Skeletal muscle satellite cell (primary cell): ENCODE data around the gene VWA8.
"Not testable (repeated sequence)": the region's sequence is repeated elsewhere in the genome, so short reads cannot be mapped to it uniquely, and the experiment has no call there.

Experiments used
- H3K27me3 ChIP-seq: 2 replicates; pipeline ENCODE4 v1.7.0; 2013; ENCODE audit warnings: low read length; ENCODE audit not compliant: control insufficient read depth, insufficient read depth
- H3K36me3 ChIP-seq: 2 replicates; pipeline ENCODE4 v1.7.0; 2013; ENCODE audit warnings: mild to moderate bottlenecking, control low read depth, low read length; ENCODE audit not compliant: insufficient read depth
- H3K4me1 ChIP-seq: 2 replicates; pipeline ENCODE4 v1.7.0; 2013; ENCODE audit warnings: low read length; ENCODE audit not compliant: control insufficient read depth, insufficient read depth
- H3K4me2 ChIP-seq: 2 replicates; pipeline ENCODE4 v1.7.0; 2013; ENCODE audit warnings: mild to moderate bottlenecking, low read length
- H3K4me3 ChIP-seq: 2 replicates; pipeline ENCODE4 v1.7.0; 2013; ENCODE audit warnings: low read length
- H3K9ac ChIP-seq: 2 replicates; pipeline ENCODE4 v1.7.0; 2013; ENCODE audit warnings: mild to moderate bottlenecking, low read depth, low read length, moderate library complexity
- H3K9me3 ChIP-seq: replicated peaks from 2 replicates; pipeline ENCODE4 v1.7.0; 2013; ENCODE audit warnings: mild to moderate bottlenecking, control low read depth, low read length

The VWA8 gene

GRCh38 chr13:41941174-41941573 is 19.7 kb downstream of the VWA8 start:
- H3K27me3 ChIP-seq = no peaks in the 10 kb centered on the region
- no peaks in the 10 kb centered on the region for H3K9me3 ChIP-seq
- no peaks in the 10 kb centered on the region for H3K36me3 ChIP-seq
- no peak overlapping the region for H3K4me3 ChIP-seq
- peaks cover 6% of the 10 kb centered on the region for H3K4me1 ChIP-seq
- no peak overlapping the region for H3K4me2 ChIP-seq
- H3K9ac ChIP-seq = no peak overlapping the region

DNA sequence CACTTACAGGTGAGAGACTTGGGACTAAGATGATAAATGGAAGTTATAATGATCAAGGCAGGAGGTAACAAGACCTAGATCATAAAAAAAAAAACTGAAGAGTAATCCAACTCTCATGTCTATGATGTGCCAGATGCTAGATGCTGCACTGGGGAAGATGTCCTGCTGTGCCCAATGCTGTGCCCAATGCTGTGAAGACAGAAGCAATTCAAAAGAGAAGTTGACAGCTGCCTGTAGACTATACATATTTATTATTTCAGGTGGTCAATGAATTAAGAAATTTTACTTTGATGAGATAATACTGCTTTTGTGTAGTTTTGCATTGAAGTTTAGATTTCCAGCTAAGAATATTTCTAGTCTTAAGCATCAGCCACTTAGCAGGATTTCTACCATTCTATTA is 21.5 kb downstream of the VWA8 start:
- Histone ChIP-seq H3K4me1 (peaks cover 4% of the 10 kb centered on the region), H3K4me2 (no peak overlapping the region), H3K4me3 (no peak overlapping the region), H3K27me3 (no peaks in the 10 kb centered on the region), H3K36me3 (no peaks in the 10 kb centered on the region), H3K9me3 (no peaks in the 10 kb centered on the region), H3K9ac (no peak overlapping the region)

- no peaks in the 10 kb centered on the region for H3K27me3 ChIP-seq
- H3K9ac ChIP-seq = no peak overlapping the region
- H3K9me3 ChIP-seq = no peaks in the 10 kb centered on the region
- H3K4me3 ChIP-seq = no peak overlapping the region
- H3K4me1 ChIP-seq = no peaks in the 10 kb centered on the region
- H3K4me2 ChIP-seq = no peak overlapping the region
- H3K36me3 ChIP-seq = no peaks in the 10 kb centered on the region
These were observed 22.0 kb downstream of the VWA8 start for GRCh38 chr13:41938918-41939317.

DNA sequence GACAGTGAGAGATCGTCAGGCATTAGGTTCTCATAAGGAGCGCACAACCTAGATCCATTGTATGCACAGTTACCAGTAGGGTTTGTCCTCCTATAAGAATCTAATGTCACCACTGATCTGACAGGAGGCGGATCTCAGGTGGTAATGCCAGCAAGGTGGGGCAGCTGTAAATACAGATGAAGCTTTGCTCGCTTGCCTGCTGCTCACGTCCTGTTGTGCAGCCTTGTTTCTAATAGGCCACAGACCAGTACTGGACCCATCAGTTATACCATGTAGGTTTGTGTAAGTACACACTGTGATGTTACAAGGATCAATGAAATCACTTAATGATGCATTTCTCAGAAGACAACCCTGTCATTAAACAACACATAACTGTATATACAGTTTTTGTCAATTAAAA is 23.5 kb downstream of the VWA8 start:
- H3K9ac ChIP-seq = no peak overlapping the region
- H3K4me2 ChIP-seq = no peak overlapping the region
- no peaks in the 10 kb centered on the region for H3K4me1 ChIP-seq
- no peaks in the 10 kb centered on the region for H3K27me3 ChIP-seq
- no peak overlapping the region for H3K4me3 ChIP-seq
- H3K9me3 ChIP-seq = no peaks in the 10 kb centered on the region
- no peaks in the 10 kb centered on the region for H3K36me3 ChIP-seq

- Histone ChIP-seq H3K36me3 (no peaks in the 10 kb centered on the region), H3K27me3 (no peaks in the 10 kb centered on the region), H3K9ac (no peak overlapping the region), H3K9me3 (no peaks in the 10 kb centered on the region), H3K4me1 (peaks cover 8% of the 10 kb centered on the region), H3K4me2 (no peak overlapping the region), H3K4me3 (no peak overlapping the region)
These were observed 25.4 kb downstream of the VWA8 start for GRCh38 chr13:41935501-41935900.

DNA sequence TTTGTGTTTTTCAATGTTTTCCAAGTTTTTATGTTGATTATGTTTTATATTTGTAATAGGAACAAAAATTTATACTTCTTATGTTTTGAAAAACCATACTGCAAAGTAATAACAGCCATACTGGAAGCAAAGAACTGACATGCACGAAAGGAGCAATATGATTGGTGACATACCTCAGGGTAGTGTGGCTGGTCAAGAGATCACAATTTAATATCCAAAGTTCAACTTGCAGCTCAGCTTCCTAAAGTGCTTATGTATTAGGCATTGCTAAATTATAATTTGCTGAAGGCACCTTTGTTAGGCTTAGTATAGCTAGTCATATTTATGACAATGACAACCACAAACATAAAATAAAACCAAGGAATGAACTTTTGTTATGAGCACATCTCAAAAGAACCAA is 25.9 kb downstream of the VWA8 start:
- Histone ChIP-seq H3K27me3 (no peaks in the 10 kb centered on the region), H3K4me3 (no peak overlapping the region), H3K4me1 (peaks cover 8% of the 10 kb centered on the region), H3K4me2 (no peak overlapping the region), H3K36me3 (no peaks in the 10 kb centered on the region), H3K9me3 (no peaks in the 10 kb centered on the region), H3K9ac (no peak overlapping the region)

DNA sequence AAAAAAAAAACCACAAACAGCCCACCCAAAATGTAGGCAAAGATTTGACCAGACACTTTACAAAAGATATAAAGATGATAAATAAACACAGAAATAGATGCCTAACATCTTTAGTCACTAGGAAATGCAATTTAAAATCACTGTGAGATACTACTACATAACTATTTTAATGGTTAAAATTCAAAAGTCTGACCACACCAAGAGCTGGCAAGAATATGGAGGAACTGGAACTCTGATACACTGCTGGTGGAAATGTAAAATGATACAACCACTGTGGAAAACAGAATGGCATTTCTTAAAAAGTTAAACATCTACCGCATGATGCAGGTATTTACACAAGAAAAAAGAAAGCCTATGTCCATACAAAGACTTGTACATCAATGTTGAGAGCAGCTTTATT is 26.8 kb downstream of the VWA8 start:
- H3K9me3 ChIP-seq = no peaks in the 10 kb centered on the region
- no peak overlapping the region for H3K4me2 ChIP-seq
- H3K27me3 ChIP-seq = no peaks in the 10 kb centered on the region
- H3K9ac ChIP-seq = no peak overlapping the region
- peaks cover 8% of the 10 kb centered on the region for H3K4me1 ChIP-seq
- H3K36me3 ChIP-seq = no peaks in the 10 kb centered on the region
- H3K4me3 ChIP-seq = no peak overlapping the region

- Histone ChIP-seq H3K4me3 (no peak overlapping the region), H3K9ac (no peak overlapping the region), H3K9me3 (no peaks in the 10 kb centered on the region), H3K4me2 (no peak overlapping the region), H3K4me1 (peaks cover 8% of the 10 kb centered on the region), H3K36me3 (no peaks in the 10 kb centered on the region), H3K27me3 (no peaks in the 10 kb centered on the region)
These were observed 29.6 kb downstream of the VWA8 start for GRCh38 chr13:41931337-41931736.

- H3K4me1 ChIP-seq = peaks cover 8% of the 10 kb centered on the region
- no peaks in the 10 kb centered on the region for H3K9me3 ChIP-seq
- H3K36me3 ChIP-seq = no peaks in the 10 kb centered on the region
- H3K4me2 ChIP-seq = no peak overlapping the region
- no peak overlapping the region for H3K4me3 ChIP-seq
- no peak overlapping the region for H3K9ac ChIP-seq
- H3K27me3 ChIP-seq = no peaks in the 10 kb centered on the region
These were observed 30.8 kb downstream of the VWA8 start for GRCh38 chr13:41930154-41930553.

GRCh38 chr13:41928323-41928722 is 32.6 kb downstream of the VWA8 start:
- Histone ChIP-seq H3K4me1 (peaks cover 8% of the 10 kb centered on the region), H3K9me3 (no peaks in the 10 kb centered on the region), H3K4me2 (no peak overlapping the region), H3K27me3 (no peaks in the 10 kb centered on the region), H3K4me3 (no peak overlapping the region), H3K36me3 (no peaks in the 10 kb centered on the region), H3K9ac (no peak overlapping the region)

GRCh38 chr13:41925014-41925413 is 35.9 kb downstream of the VWA8 start:
- Histone ChIP-seq H3K9me3 (no peaks in the 10 kb centered on the region), H3K36me3 (no peaks in the 10 kb centered on the region), H3K4me1 (no peaks in the 10 kb centered on the region), H3K9ac (no peak overlapping the region), H3K4me2 (no peak overlapping the region), H3K4me3 (no peak overlapping the region), H3K27me3 (no peaks in the 10 kb centered on the region)

GRCh38 chr13:41922894-41923293 is 38.0 kb downstream of the VWA8 start:
- not testable (repeated sequence) for H3K4me1 ChIP-seq, H3K4me2 ChIP-seq, H3K27me3 ChIP-seq, H3K36me3 ChIP-seq, H3K4me3 ChIP-seq, H3K9me3 ChIP-seq, H3K9ac ChIP-seq
